ENCODE results near the gene SNX8. TPM values are rescaled to one million over a fixed set of nuclear protein-coding genes. Genes with fewer than 3 reads are reported as not detected.
A peak's percentile ranks its signal among the peaks of the same experiment; 100 is the strongest.

The SNX8 gene
- total and polyA plus RNA-seq, 2 of the 13 experiments (the other 11 are each of a cell fraction or from before 2014, with no cell fraction given) = 20.6 to 45.2 TPM

- Histone ChIP-seq H4K20me1 (ENCODE audit: insufficient read depth, low read length) (no peaks in the 10 kb centered on the region), H3K4me1 (ENCODE audit: insufficient read depth, low read length) (peaks cover 8% of the 10 kb centered on the region; the same call in 1 of the 2 replicates), H3K36me3 (replicated peaks in 1 of 2; ENCODE audit: control insufficient read depth in 1 of 2, insufficient read depth in 2 of 2, low read length in 2 of 2) (no peaks in the 10 kb centered on the region), H3K27me3 (ENCODE audit: control insufficient read depth in 1 of 2, insufficient read depth in 2 of 2, low read length in 2 of 2) (no peaks in the 10 kb centered on the region), H3K27ac (ENCODE audit: extremely low read length, insufficient read depth, low read length) (no peak overlapping the region), H2AFZ (ENCODE audit: low read length) (no peak overlapping the region), H3K9me3 (ENCODE audit: low read length) (no peaks in the 10 kb centered on the region), H3K4me2 (ENCODE audit: low read depth, low read length) (no peak overlapping the region), H3K9ac (ENCODE audit: insufficient read depth, low read depth, low read length) (no peak overlapping the region), H3K79me2 (ENCODE audit: insufficient read depth, low read length) (peaks cover 15% of the 10 kb centered on the region), H3K4me3 (replicated peaks in 1 of 3; ENCODE audit: insufficient read depth in 1 of 3, low read depth in 2 of 3, low read length in 3 of 3) (no peak overlapping the region)
- BruUV-seq (replicated peaks) = no TSS peak
- ATAC-seq (no peak), FAIRE-seq (no peak), DNase-seq (ENCODE audit: low spot score) (no peak)
- in situ Hi-C loops (cut with HindIII; ENCODE audit: extremely low pct_ligation_motif_present, low pct_unique_long_range_greater_than_20kb) = no loop called here
- ChIA-PET POLR2A (no interaction called here), CTCF (ENCODE audit: low intra/inter-chr PET ratio, low total read pairs) (no interaction called here)
- intact Hi-C loops (cut with micrococcal nuclease; ENCODE audit: unreplicated experiment) = no loop called here
- 96% methylated on average over 7 of the region's 8 CpGs for WGBS (ENCODE audit: low lambda C conversion rate)
- TF ChIP-seq ZNF205 (CRISPR knock-in tag; IDR thresholded peaks at IDR 0.05) = no peak
- no peak for TF ChIP-seq ZNF564 (CRISPR knock-in tag; IDR thresholded peaks at IDR 0.05)
- TF ChIP-seq ZC3H13 (CRISPR knock-in tag; IDR thresholded peaks at IDR 0.05) = no peak
Measured at GRCh38 chr7:2287745-2288144, 26.5 kb downstream of the SNX8 start.

- no peak overlapping the region for H3K4me3 ChIP-seq (replicated peaks in 1 of 3; ENCODE audit: insufficient read depth in 1 of 3, low read depth in 2 of 3, low read length in 3 of 3)
- no peak overlapping the region for H3K27ac ChIP-seq (ENCODE audit: extremely low read length, insufficient read depth, low read length)
- no peaks in the 10 kb centered on the region for H3K27me3 ChIP-seq (ENCODE audit: control insufficient read depth in 1 of 2, insufficient read depth in 2 of 2, low read length in 2 of 2)
- H2AFZ ChIP-seq (ENCODE audit: low read length) = no peak overlapping the region
- intact Hi-C loops (cut with micrococcal nuclease; ENCODE audit: unreplicated experiment) (no loop called here), in situ Hi-C loops (cut with HindIII; ENCODE audit: extremely low pct_ligation_motif_present, low pct_unique_long_range_greater_than_20kb) (no loop called here)
- ATAC-seq (peak; percentile 44; the same call in 2 of the 3 replicates), DNase-seq (ENCODE audit: low spot score) (no peak), FAIRE-seq (no peak)
- H3K79me2 ChIP-seq (ENCODE audit: insufficient read depth, low read length) = peaks cover 18% of the 10 kb centered on the region
- 94% methylated on average over 17 of the region's 20 CpGs for WGBS (ENCODE audit: low lambda C conversion rate)
- no peak overlapping the region for H3K9ac ChIP-seq (ENCODE audit: insufficient read depth, low read depth, low read length)
- POLR2A ChIA-PET = no interaction called here
- BruUV-seq (replicated peaks) = no TSS peak
- TF ChIP-seq AGO2 (optimal IDR thresholded peaks at IDR 0.05; ENCODE audit: low read depth, low read length) = peak; percentile 37
- no peak for TF ChIP-seq SMYD3 (CRISPR knock-in tag; IDR thresholded peaks at IDR 0.05)
- no peak for TF ChIP-seq ZBTB1 (CRISPR knock-in tag; IDR thresholded peaks at IDR 0.05; ENCODE audit: borderline replicate concordance)
- TF ChIP-seq MAFF (IDR thresholded peaks at IDR 0.05; ENCODE audit: low read depth, low read length) = peak; percentile 88
- TF ChIP-seq MAFK (conservative IDR thresholded peaks at IDR 0.05 in 1 of 2, IDR thresholded peaks at IDR 0.05 in 1 of 2; ENCODE audit: low read length in 2 of 2) = peak; percentile 92 to 96
- no peak for TF ChIP-seq ZNF431 (CRISPR knock-in tag; IDR thresholded peaks at IDR 0.05; ENCODE audit: borderline replicate concordance, low read depth)
- H3K36me3 ChIP-seq (replicated peaks in 1 of 2; ENCODE audit: control insufficient read depth in 1 of 2, insufficient read depth in 2 of 2, low read length in 2 of 2) = 0 out of 5 replicates have a peak, but pooled peaks cover 1 to 2% of the 10 kb centered on the region in 2 experiments
- H3K4me2 ChIP-seq (ENCODE audit: low read depth, low read length) = no peak overlapping the region
- H3K4me1 ChIP-seq (ENCODE audit: insufficient read depth, low read length) = peaks cover 42% of the 10 kb centered on the region
- no peaks in the 10 kb centered on the region for H3K9me3 ChIP-seq (ENCODE audit: low read length)
- CTCF ChIA-PET (ENCODE audit: low intra/inter-chr PET ratio, low total read pairs) = no interaction called here
- H4K20me1 ChIP-seq (ENCODE audit: insufficient read depth, low read length) = no peaks in the 10 kb centered on the region
Measured at GRCh38 chr7:2283074-2283473, 31.2 kb downstream of the SNX8 start.

All from HepG2 (cell line).